Left hindlimb (tissue), 1 donor: ENCODE measurements around the gene AKT3.

Experiments
- DNase-seq: peaks from one replicate; pipeline ENCODE4 v3.0.0-alpha.2; 2018

The AKT3 gene

GRCh38 chr1:243549108-243549507 lies 300.9 kb downstream of the AKT3 start:
- no peak for DNase-seq

GRCh38 chr1:243548516-243548915 lies 301.5 kb downstream of the AKT3 start:
- DNase-seq, result no peak

- DNase-seq, result no peak
These were observed 302.2 kb downstream of the AKT3 start for GRCh38 chr1:243547891-243548290.

GRCh38 chr1:243546457-243546856 lies 303.6 kb downstream of the AKT3 start:
- DNase-seq, result no peak

GRCh38 chr1:243543501-243543900 lies 306.5 kb downstream of the AKT3 start:
- no peak for DNase-seq

GRCh38 chr1:243542739-243543415 lies 307.2 kb downstream of the AKT3 start:
- DNase-seq, result no peak

- DNase-seq, result no peak
These were observed 310.4 kb downstream of the AKT3 start for GRCh38 chr1:243539636-243540035.

DNA sequence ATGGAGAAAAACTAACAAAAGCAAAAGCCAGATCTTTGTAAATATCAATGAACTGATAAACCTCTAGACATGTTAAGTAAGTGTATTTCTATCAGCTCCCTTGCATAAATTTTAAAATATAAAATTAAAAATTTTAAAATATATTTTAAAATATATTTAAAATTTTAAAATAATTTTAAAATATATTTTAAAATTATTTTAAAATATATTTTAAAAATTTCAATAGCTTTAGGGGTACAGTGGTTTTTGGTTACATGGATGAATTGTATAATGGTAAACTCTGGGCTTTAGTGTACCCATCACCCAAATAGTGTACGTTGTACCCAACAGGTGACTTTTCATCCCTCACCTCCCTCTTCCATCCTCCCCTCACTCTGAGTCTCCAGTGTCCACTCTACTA lies 315.0 kb downstream of the AKT3 start:
- no peak for DNase-seq

- DNase-seq, result no peak
These were observed 320.5 kb downstream of the AKT3 start for GRCh38 chr1:243529512-243529911.

GRCh38 chr1:243528459-243529121 lies 321.5 kb downstream of the AKT3 start:
- DNase-seq, result no peak

- DNase-seq, result no peak
These were observed 323.9 kb downstream of the AKT3 start for GRCh38 chr1:243526180-243526579.

- no peak for DNase-seq
These were observed 325.0 kb downstream of the AKT3 start for GRCh38 chr1:243525085-243525487.

DNA sequence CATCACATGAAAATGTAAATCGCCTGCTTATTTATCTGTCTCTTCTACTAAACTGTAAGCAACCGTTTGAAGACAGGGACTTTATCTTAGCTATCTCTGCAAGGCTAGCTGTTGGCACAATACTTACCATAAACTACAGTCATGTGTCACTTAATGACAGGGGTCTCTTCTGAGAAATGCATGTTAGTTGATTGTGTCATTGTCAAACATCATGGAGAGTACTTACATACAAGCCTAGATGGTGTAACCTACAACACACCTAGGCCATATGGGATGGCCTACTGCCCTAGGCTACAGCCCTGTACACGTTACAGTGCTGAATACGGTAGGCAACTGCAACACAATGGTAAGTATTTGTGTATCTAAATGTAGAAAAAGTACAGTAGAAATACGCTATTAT lies 326.3 kb downstream of the AKT3 start:
- DNase-seq, result no peak

- no peak for DNase-seq
These were observed 329.2 kb downstream of the AKT3 start for GRCh38 chr1:243520831-243521230.

DNA sequence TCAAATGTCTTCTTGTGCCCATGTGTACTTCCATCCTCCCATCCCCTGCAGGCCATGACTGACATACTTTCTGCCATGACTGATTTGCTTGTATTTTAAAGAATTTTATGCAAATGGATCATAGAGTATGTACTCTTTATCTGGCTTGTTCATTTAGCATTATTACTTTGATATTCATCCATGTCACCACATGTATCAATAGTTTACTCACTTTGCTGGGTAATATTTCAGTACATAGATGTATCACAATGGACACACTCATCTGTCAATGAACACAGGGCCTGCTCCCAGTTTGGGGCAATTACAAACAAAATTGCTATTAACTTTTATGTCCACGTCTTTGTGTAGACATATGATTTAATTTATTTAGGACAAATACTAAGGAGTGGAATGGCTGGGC lies 335.1 kb downstream of the AKT3 start:
- DNase-seq, result no peak

GRCh38 chr1:243513726-243514491 lies 336.1 kb downstream of the AKT3 start:
- DNase-seq, result no peak

GRCh38 chr1:243510928-243511327 lies 339.1 kb downstream of the AKT3 start:
- no peak for DNase-seq

DNA sequence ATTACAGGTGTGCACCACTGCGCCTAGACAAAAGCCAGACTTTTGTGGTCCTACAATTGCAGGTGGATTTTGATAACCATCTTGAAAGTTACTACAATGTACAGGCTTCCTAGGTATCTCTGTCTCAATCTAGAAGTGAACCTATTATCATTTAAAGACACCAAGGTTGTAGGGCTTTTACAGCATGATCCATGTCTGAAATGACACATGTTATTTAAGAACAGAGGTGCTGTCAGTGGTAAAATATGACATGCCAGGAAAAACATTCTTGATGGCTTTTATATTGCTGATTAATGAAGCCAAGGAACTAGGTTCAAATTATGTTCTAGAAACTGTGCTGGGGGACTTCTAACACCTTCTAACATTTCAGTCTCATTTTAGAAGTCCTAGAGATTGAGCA lies 341.1 kb downstream of the AKT3 start:
- no peak for DNase-seq

GRCh38 chr1:243508303-243508713 lies 341.7 kb downstream of the AKT3 start:
- DNase-seq, result no peak

DNA sequence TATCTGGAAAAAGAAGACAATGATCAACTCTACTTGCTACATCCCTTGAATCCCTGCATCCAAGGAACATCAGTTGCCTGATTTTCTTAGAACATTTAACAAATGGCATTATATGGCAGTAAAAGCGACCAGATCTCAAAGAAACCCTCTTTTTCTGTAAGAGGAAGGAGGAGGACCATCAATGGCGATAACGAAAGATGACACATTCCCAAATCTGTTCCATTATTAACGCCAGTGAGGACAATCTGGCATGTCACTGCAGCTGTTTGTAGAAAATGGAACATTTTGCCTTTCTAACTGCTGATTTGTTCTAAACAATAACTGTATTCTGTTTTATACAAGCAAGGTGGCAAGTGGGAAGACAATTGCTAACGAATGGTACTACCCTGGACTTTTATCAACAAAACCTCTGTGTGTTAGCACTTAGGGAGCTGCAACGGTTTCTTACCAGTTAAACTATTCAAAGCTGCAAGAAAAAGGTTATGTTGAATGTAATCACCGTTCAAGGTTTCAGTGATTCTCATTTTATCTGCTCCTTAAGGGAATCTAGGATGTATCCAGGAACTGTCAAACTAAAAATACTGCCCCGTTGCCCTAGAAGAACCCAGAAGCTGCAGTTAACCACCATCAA lies 342.3 kb downstream of the AKT3 start:
- DNase-seq, result no peak

- no peak for DNase-seq
These were observed 342.9 kb downstream of the AKT3 start for GRCh38 chr1:243507001-243507671.

DNA sequence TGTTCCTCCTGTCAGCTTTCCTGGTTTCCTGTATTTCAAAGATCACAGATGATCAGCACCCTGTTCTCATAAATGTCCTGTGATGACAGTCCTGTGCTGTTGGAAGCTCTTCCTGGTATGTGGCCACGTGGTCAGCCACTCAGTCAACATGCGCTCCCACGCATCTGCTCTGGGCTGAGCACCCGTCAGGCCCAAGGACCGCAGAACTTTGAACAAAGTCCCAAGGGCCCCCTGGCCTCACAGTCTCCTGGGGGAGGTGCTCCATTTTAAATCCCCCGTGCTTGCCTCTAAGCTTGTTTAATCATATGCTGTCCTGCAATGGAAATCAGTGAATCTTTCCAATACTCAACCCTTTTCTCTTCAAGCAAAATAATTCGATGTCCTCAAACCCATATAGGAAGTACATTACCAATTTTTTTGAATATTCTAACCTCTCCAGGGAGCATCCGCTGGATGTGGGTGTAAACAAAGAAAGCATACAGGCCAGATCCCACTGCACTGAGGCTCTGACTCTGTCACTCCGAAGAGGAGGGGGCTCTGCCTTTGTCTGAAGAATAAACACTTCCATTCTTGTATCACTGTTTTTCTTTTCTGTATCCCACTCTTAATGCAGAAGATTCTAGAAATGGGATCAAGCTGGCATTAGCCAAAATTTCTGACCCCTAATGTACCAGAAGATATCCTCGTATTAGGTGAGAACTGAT lies 343.9 kb downstream of the AKT3 start:
- no peak for DNase-seq
